GM21825 (cell line): ENCODE data around the gene AXIN2.

Experiments used
- ATAC-seq: cut with Tn5 transposase; IDR thresholded peaks from one replicate; pipeline ENCODE4 v1.9.1; 2021; ENCODE audit warnings: mild to moderate bottlenecking, moderate library complexity; ENCODE audit not compliant: unreplicated experiment

Gene AXIN2

DNA sequence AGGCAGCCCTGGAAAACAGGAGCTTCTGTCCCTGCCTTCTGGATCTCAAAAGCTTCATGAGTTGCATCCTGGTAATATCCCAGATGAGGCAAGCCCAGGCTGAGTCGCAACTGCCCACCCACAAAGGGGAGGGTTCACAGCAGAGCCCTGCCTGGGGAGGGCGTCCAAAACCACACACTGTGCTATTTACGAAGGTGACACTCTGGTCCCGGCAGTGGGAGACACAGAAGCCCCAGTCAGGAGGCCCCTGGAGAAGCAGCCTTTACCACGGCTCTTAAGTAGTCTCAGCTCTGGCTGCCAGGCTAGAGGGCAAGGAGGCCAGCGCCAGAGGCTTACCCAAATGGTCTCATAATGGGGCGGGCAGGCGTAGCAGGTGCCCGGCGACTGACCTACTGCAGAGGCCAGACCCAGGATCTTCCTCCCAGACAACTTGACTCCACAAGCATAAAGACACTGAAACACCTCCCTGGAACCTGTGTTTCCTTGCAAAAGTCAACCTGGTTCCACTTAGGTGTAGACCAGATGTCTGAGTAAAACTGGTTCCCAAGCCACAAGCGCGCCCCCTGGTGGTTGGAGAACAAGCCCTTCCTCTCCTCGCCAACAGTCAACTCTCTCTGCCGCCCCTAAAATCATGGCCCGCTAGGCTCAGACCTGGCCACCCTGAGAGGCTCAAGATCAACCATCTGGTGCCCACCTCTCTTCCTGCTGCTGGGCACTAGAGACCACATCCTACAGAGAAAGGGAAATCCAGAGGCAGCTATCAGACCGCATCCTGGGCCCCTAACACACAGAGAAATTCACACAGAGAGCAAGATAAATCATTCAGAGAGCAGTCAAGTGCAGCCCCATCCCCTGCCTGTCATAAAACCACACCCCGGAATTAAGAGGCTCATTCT, 5.2 kb downstream of the AXIN2 start:
- ATAC-seq = no peak

DNA sequence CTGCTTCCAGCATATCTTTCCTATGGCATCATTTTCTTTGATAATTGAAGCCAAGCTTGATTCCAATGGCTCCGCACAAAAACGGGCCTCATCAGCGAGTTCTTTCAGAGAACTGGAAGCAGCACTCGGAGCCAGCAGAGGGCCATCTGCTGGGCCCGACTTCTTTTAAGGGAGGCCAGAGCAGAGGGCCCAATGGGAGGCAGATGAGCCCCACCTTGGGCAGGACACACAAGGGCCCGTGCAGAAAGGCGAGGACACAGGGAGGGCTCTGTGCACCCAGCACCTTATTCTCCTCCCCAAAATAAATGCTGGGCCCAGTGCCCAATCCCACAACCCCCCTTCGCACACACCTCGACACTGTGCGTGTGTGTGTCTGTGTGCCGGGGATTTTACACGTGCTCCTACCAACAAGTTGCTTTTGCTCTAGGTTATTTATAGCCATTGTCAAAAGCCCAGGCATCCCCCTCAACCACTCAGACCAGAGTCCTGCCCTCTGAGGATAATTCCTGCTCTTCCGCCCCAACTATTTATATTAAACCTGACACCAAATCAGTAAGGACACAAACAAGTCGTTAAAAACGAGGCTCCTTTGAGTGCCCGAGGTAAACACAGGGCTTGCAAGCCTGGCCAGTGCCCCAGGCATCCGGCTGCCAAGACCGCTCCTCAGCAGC, 6.8 kb downstream of the AXIN2 start:
- no peak for ATAC-seq

DNA sequence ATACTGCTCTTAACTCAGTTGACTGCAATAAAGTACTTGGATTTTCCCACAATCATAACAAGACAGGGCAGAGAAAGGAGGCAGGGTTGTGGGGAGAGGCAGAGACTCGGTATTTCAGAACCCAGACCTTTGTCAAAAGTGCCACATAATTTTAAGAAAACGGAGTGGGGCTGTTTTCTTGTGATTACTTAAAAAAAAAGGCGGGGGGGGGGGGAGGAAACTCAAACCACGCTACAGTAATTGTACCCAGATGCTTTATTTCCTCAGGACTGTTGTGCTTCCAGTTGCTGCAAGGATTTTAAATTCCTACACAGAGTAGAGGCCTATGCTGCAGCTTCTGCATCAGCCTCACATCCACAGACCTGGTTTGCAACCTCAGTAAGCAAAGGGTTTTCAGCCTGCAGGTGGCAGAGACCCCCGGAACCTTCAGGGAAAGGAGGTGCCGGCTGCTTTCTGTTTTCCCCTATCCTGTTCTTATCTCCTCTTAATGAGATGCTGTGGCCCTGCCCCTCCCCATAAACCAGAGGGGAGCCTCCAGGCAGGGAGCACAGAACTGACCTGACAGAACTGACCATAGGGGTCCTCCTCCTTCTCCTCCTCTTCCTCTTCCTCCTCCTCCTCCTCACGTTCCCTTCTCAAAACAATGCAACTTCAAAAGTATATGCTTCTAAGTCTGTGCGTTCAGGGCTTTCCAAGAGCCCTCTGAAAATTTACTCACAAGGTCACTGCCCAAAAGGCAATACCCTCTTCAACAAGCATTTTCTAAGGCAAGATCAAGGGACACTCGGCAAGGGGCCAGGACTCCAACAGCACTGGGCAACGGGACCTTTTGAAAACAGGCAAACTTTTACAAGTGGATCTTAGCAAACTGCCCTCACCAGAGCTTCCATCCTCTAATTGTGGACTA, 7.5 kb downstream of the AXIN2 start:
- ATAC-seq = no peak

DNA sequence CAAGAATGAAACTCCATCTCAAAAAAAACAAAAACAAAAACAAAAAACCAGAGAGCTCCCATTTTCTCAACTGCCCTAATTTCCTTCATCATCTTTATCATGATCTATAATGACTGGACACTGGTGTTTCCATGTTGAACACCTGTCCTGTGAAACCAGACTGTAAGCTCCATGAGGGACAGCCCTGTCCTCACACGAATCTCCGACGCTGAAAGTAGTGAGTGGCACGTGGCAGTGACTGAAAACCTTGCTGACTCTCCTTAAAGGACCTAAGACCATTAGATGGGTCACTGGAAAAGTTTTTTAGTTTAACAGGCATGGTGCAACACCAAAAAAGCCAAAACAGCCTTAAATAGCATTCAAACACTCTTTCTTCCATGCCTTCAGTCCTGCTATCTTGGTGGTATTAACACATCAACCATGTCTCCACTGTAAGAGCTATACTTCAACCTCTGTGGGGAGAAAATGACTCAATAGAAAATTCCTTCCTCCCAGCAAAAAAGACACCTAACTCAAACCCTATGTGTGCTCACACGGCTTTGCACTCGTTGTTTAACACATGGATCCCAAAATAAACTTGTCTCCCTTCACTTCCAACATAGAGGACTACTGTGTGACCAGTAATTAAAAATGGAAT, 8.3 kb downstream of the AXIN2 start:
- ATAC-seq = no peak

DNA sequence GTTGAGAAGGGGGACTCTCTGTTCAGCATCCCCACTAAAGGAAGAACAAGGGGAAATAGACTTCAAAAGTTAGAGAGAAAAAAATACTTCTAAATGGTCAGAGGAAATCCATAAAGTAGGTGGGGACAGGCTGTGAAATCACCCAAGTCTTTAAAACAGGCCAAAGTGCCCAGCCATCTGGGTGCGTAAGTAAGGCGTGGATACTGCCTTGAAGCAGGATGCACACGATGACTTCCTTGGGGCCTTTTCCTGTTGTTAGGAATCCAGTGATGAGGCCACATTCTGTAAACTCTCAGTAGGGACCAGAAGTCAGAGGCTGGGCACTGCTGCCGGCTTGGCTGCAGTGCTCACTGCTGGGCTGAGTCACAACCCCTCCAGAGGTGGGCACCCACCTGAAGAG, 9.2 kb downstream of the AXIN2 start:
- no peak for ATAC-seq

DNA sequence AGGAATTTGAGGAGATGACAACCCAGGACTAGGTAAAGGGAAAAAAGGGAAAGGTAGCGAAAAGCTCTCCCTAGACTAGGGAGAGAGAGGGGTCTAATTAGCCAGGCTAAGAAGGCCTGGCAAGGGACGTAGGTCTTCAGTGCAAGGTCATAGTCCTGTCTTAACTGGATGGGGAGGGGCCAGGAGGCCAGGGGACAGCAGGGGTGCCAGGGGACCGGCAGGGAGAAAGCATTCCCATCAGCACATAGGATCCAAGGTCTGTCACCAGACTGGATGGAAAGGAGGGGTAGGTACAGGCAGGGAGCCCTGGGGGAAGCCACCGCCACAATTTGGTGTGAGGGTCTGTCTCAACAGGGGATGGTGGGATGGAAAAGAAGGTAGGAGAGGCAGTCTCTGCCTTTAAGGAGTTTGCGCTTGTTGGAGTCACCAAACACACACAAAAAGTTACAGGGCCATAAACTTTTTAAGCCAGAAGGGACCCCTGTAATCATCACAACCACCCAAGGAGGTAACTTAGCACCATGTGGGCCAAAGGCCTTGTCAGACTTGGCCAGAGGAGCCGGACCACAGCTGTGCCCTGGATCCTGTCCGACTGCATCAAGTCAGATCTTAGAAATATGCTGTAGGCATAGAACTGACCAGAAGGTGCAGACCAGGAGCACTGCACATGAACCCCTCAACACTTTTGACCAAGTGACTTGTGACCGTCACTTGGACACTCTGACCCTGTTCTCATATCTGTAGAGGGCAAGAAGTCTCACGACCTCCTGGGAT, 10.0 kb downstream of the AXIN2 start:
- no peak for ATAC-seq

DNA sequence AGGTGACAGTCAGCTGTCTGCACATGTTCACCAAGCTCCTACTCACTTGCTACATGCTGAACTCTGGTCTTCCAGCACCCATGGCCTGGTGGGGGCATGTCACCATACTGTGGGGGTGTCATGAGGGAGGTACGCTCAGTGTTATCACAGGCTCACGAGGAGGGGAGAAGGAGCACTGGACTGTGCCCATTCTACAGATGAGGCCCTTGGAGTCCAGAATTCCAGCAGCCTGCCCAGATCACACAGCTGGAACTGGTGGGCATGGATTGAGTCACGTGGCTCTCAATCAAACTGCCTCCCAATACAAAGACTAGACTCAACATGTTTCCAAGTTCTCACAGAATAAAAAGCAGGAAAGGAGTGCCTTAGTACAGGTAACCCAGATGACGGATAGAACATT, 10.7 kb downstream of the AXIN2 start:
- no peak for ATAC-seq

DNA sequence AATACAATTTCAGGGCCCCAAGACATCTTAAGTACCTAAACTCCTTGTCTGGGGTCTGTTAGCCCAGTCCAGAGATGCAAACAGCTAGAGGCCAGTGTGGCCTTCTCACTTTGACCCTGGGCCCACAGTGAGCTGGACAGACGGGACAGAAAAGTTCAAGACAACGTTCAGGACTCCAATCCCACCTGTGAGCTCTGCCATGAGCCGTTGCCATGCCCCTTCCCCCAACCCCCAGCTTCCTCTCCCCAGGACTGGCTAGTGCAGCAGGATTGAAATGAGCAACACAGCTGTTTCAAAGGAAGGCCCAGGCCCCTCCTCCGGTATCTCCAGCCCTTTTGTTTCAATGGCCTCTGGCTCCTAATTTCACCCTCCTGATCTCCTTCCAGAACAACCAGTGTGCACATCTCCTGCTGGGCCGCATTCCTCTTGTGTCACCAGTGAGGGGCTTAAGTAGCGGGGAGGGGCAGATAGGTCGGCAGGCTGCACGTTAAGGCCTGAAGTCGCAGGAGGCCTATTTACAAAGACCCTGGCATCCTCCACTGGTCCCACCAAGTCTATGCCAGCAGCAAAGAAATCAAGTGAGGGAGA, 11.3 kb downstream of the AXIN2 start:
- ATAC-seq = no peak

DNA sequence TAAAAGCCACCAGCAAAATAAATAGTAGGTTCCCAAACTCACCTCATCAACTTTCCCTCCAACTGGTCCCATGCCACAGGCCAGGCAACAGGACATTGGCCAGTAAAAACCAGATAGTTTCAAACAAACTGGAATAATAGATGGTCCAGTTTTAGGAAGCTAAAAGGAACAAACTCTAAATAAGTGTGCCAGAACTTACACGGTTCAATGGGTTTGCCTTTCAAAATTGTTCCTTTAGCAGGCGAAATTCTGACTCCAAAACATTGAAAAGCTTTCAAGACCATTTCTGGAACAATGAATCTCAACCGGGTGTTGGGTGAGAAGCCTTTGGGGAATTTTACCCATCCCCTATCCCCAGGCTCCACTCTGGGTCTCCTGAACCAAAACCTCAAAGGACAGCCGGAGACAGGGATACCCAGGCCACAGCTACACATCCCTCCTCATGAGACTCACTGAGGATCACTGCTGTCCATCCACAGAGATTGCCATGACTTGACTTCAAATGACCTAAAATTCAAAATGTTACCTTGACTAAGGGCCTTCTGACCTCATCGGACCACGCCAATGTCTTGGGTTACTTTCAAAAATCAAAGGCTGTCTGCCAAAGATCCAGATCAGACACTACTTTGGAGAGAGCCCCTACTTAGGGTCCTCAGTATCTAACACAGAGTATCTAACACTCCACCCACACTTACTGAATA, 13.0 kb downstream of the AXIN2 start:
- ATAC-seq = no peak

DNA sequence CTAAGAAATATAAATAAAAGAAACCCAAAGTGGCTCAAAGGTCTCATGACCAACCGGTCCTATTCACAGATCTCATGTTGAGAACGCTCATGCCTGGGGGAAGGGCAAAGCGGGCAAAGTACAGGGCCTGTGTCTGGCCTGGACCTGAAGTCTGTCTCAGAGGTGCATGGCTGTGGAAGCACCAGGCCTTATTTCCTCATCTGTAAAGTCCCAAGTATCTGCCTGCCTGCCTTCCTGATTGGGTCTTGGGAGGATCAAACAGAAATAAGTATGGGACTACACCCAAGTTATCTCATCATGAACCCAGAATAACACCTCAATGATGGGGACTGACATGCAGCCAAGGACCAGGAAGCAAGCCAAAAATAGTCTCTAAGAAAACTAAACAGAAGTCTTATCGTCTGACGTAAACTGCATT, 14.2 kb downstream of the AXIN2 start:
- ATAC-seq = no peak

DNA sequence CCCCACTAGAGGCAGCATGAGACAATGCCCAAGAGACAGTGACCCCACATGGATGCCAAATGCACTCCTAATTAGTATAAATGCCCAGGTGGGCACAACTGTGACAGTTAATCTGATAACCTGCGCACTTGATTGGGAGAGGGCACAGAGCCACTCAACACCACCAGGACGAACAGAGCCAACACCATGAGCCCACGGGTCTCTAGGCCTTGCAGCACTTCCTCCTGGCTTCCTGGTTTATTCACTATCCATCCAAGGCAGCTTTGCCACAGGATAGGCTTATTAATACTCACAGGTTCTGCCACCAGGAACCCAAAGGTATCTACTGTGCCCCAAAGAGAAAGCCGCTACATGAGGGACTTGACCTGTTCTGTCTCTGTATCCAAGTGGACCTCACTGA, 14.9 kb downstream of the AXIN2 start:
- ATAC-seq = no peak

DNA sequence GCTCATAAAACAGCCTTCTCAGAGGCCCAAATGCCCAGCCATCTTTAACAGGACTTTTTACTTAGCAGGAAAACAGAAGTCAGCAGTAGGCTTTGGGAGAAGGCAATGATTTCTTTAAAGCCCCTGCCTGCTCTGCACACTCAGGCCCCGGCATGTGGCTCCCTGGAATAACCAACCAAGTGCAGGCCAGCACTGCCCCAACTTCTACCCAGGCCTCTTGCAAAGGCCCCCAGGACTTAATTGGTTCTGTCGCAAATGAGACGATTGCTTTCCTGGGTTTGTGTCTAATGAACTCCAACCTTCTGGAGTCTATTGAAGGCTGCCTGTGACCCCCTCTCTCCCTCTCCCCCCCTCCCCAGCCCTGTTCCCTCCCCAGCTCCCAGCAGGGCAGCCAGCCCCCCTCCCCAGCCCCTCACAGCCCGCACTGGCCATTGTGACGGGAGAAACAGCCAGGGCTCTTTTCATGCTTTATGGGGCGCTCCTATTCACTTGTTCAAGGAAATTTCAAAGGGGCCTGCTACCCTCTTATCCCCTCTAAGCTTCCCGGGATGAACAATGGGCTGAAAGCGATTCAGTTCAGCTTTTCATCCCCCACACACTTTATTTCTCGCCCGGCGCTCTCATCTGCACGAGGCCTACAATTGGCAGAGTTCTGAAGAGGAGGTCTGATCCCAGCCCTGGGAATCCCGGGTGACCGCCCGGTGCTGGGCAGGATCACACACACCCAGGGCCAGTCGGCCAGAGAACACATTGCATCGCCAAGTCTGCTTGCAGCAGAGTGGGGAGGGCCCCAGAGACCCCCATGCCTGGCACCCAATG, 15.5 kb downstream of the AXIN2 start:
- ATAC-seq = no peak

DNA sequence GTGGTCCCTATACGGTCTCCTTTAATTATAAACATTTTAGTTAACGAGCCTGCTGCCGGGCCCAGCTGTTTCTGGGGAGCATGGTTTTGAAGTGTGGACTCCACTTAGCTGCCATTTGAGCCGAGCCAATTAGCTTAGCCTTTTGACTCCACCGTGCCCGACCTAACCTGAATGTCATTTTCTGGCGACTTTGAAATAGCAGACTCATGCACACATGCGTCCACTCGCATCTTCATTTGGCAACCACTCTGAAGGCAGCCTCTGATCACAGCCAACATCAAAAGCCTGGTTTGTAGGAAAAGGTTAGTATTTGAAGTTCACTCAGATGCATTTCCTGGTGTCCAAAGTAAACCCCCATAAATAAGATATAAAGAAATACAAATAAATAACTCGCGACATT, 16.8 kb downstream of the AXIN2 start:
- no peak for ATAC-seq

DNA sequence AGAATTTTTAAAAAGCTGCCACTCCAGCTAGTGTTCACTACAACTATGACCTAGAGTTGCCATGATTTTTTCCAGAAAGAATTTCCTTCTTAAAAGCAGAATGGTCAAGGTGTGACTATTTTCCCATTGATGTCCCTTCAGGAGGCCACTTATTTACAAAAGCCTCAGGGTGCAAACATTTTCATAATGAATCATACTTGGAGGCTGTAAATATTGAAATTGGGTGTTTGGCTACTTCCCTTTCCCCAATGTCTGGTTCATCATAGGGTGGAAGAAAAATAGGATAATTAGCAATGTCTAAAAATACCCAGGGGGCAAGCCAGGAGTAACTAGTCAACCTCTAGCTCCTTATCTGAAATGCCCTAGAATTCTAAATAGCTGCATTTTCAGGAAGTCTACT, 18.8 kb downstream of the AXIN2 start:
- ATAC-seq = no peak

DNA sequence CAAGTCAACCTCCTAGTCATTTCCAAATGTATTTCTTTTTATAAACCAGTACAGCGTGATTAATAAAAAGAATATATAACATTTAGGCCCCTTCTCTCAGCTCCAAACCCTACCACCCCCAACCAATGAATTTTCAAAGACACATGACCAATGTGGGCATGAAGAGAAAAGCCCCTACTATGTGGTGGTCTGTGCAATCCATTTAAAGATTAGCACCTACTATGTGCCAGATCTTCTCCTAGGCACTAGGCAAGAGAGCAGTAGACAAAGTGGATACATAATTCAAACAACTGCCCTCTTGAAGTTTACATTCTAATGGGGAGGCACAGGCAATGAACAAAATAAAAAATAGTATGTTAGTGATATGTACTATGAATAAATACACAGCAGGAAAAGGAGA, 19.4 kb downstream of the AXIN2 start:
- no peak for ATAC-seq

DNA sequence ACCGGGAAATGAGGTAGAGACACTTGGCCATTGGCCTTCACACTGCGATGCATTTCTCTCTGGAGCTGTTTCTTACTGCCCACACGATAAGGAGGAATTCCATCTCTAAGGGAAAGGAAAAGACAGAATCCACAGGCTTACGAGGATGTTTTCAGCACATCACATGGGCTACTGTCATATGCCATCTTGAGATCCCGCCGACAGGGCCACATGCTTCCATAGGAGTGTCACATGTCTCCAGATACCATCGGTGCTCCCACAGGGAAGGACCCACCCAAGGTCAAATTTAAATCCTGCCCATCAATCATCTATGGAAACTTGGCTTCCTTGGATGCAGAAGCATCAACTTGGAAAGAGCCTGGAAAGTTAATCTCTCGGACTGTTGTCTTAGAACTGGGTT, 20.0 kb downstream of the AXIN2 start:
- ATAC-seq = no peak

DNA sequence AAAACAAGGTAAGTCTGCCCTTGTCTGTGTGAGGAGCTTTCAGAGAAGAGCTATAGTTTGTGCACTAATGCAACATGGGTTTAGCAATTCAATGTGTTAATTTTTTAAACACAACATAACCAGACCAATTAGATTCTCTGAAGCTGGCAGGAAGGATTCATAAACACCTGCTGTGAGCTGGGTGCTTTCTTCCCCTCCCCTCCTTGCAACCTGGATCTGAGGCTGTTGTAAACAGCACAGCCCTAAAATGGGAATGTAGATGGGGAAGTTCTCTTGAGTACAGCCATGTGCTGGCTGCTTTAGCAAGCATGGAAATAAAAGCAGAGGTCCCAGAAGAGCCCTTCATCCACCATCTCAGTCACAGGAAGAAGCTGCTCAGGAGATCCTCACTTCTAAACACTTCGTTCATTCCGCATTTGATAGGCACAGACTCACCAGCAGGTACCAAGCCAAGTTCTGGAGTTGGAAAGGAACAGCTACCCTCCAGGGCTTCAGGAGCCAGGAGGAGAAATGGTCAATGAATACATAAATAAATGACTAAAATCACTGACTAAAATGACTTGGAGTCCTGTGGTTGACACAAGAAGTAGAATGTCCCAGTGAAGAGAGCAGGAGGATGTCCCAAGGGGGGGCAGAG, 21.7 kb downstream of the AXIN2 start:
- no peak for ATAC-seq
